ENCODE data around the gene ADD1. TPM values are rescaled to one million over a fixed set of nuclear protein-coding genes. Genes with fewer than 3 reads are reported as not detected.

The ADD1 gene
- polyA plus RNA-seq, 3 donors, result 76.1 to 122 (median 103) TPM

GRCh38 chr4:2813446-2814405, 29.9 kb upstream of the ADD1 start:
- Histone ChIP-seq H3K79me2 (ENCODE audit: insufficient read depth, low read length) (peaks cover 93% of the 10 kb centered on the region), H3K4me3 (replicated peaks in 1 of 3; ENCODE audit: low read depth in 2 of 3, low read length in 3 of 3) (peak overlapping the region in 2 of 3 experiments; percentile 53 to 84), H3K4me2 (replicated peaks; ENCODE audit: extremely low read depth, low read length, poor library complexity, severe bottlenecking) (peak overlapping the region; percentile 96), H3K27me3 (ENCODE audit: control insufficient read depth in 2 of 2, insufficient read depth in 2 of 2, low read length in 2 of 2) (no peaks in the 10 kb centered on the region), H3K36me3 (replicated peaks in 1 of 2; ENCODE audit: control insufficient read depth in 1 of 2, insufficient read depth in 2 of 2, low read length in 2 of 2) (peaks cover 30 to 36% of the 10 kb centered on the region in 2 donors), H3K27ac (ENCODE audit: low read depth in 1 of 2, low read length in 2 of 2) (peak overlapping the region; percentile 79 to 81), H2AFZ (ENCODE audit: insufficient read depth, low read depth, low read length, poor library complexity, severe bottlenecking) (no peak overlapping the region), H3K9ac (ENCODE audit: insufficient read depth, low read length, poor library complexity, severe bottlenecking) (no peak overlapping the region), H3K4me1 (ENCODE audit: control insufficient read depth in 1 of 2, insufficient read depth in 2 of 2, low read length in 2 of 2) (peaks cover 89 to 95% of the 10 kb centered on the region in 2 donors), H4K20me1 (ENCODE audit: insufficient read depth, low read length) (peaks cover 95% of the 10 kb centered on the region), H3K9me3 (replicated peaks in 1 of 2; ENCODE audit: control insufficient read depth in 1 of 2, insufficient read depth in 1 of 2, low read length in 2 of 2) (no peaks in the 10 kb centered on the region)
- intact Hi-C loops (cut with micrococcal nuclease), result loop anchor here (5.0 kb wide), 1 partner anchor 51 kb away; no protein-coding TSS in a partner anchor
- H3K4me1 Mint-ChIP-seq, result peaks cover 84% of the 10 kb centered on the region
- no peak for TF ChIP-seq CTCF (IDR thresholded peaks at IDR 0.05)
- peak overlapping the region in 6 of 7 donors; percentile 4 to 85 (median 57) for H3K27ac Mint-ChIP-seq
- WGBS (ENCODE audit: insufficient coverage), result 93% methylated on average over 15 of the region's 17 CpGs
- H3K9me3 Mint-ChIP-seq, result peaks cover 0 to 2% (median 0%) of the 10 kb centered on the region in 7 donors
- peak overlapping the region; percentile 87 to 90 for H3K4me3 Mint-ChIP-seq
- H3K36me3 Mint-ChIP-seq, result peaks cover 50 to 62% of the 10 kb centered on the region in 2 donors
- H3K27me3 Mint-ChIP-seq (ENCODE audit: low read depth in 3 of 3), result peaks cover 0 to 7% (median 2%) of the 10 kb centered on the region in 3 donors
- no peak for DNase-seq

- Histone ChIP-seq H3K79me2 (ENCODE audit: insufficient read depth, low read length) (peaks cover 96% of the 10 kb centered on the region), H4K20me1 (ENCODE audit: insufficient read depth, low read length) (peaks cover 99% of the 10 kb centered on the region), H2AFZ (ENCODE audit: insufficient read depth, low read depth, low read length, poor library complexity, severe bottlenecking) (no peak overlapping the region), H3K27ac (ENCODE audit: low read depth in 1 of 2, low read length in 2 of 2) (peak overlapping the region; percentile 13 to 32), H3K4me3 (replicated peaks in 1 of 3; ENCODE audit: low read depth in 2 of 3, low read length in 3 of 3) (peak overlapping the region in 1 of 3 experiments; percentile 84), H3K4me1 (ENCODE audit: control insufficient read depth in 1 of 2, insufficient read depth in 2 of 2, low read length in 2 of 2) (peaks cover 84 to 91% of the 10 kb centered on the region in 2 donors), H3K4me2 (replicated peaks; ENCODE audit: extremely low read depth, low read length, poor library complexity, severe bottlenecking) (peak overlapping the region; percentile 96), H3K36me3 (replicated peaks in 1 of 2; ENCODE audit: control insufficient read depth in 1 of 2, insufficient read depth in 2 of 2, low read length in 2 of 2) (peaks cover 35 to 36% of the 10 kb centered on the region in 2 donors), H3K27me3 (ENCODE audit: control insufficient read depth in 2 of 2, insufficient read depth in 2 of 2, low read length in 2 of 2) (no peaks in the 10 kb centered on the region), H3K9me3 (replicated peaks in 1 of 2; ENCODE audit: control insufficient read depth in 1 of 2, insufficient read depth in 1 of 2, low read length in 2 of 2) (no peaks in the 10 kb centered on the region), H3K9ac (ENCODE audit: insufficient read depth, low read length, poor library complexity, severe bottlenecking) (no peak overlapping the region)
- H3K27me3 Mint-ChIP-seq (ENCODE audit: low read depth in 3 of 3), result peaks cover 0 to 7% (median 2%) of the 10 kb centered on the region in 3 donors
- 100% methylated on average over 2 of the region's 7 CpGs for WGBS (ENCODE audit: insufficient coverage)
- peaks cover 54 to 66% of the 10 kb centered on the region in 2 donors for H3K36me3 Mint-ChIP-seq
- peak overlapping the region in 4 of 7 donors; percentile 23 to 81 (median 74) for H3K27ac Mint-ChIP-seq
- intact Hi-C loops (cut with micrococcal nuclease), result loop anchor here (5.0 kb wide), 1 partner anchor 52 kb away; no protein-coding TSS in a partner anchor
- DNase-seq, result peak in 1 of 3 donors; percentile 49
- peaks cover 0 to 2% (median 0%) of the 10 kb centered on the region in 7 donors for H3K9me3 Mint-ChIP-seq
- peaks cover 84% of the 10 kb centered on the region for H3K4me1 Mint-ChIP-seq
- no peak overlapping the region for H3K4me3 Mint-ChIP-seq
- no peak for TF ChIP-seq CTCF (IDR thresholded peaks at IDR 0.05)
These were observed 28.9 kb upstream of the ADD1 start for GRCh38 chr4:2814627-2815270.
